ENCODE results near the gene ZNF688. TPM values are rescaled to one million over a fixed set of nuclear protein-coding genes. Genes with fewer than 3 reads are reported as not detected.

The ZNF688 gene
- total RNA-seq, 1 experiment from 2014 or later = 5.5 TPM

DNA sequence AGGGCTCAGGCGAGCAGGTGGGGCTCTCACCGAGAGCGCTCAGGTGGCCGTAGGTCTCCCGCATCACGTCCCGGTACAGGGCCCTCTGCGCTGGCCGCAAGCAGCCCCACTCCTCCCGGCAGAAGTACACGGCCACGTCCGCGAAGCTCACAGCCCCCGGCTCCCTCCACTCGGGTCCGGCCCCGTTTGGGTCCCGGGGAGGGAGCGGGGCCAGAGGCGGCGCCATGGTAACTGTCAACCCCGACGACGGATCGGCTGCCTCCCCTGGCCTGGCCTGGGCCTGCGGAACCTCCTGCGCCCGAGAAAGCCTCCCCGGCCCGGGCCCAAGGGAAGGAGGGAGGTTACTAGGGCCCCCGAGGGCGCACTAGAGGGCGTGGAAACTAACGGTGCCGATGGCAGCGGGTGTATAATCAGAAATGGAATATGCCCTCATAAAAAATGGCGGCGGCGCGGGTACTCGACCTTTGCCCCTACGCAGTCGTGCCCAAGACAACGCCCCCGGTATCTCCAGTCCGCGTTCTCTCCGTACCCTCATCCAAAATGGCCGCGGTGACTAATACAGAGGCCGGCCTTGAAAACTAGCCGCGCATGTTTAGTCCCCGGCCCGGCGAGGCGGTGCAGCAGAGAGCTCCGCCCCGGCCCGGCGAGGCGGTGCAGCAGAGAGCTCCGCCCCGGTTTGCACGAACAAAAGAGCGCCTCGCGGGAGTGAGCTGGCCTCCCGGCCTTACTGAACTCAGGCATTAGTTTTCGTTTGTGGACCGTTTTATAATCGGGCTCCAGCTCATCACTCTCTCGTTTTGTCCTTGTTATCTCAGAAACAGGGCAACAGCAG, 13.3 kb downstream of the ZNF688 start, which contains the start of gene ZNF764:
Gene ZNF764, minus strand, starts transcription at position 418 of the 832 bp plus-strand sequence. Its CDS starts 192 bp downstream, at position 226.
- H3K9me2 ChIP-seq (replicated peaks; ENCODE audit: low read length) = no peaks in the 10 kb centered on the region
- ATAC-seq = peak; percentile 95

DNA sequence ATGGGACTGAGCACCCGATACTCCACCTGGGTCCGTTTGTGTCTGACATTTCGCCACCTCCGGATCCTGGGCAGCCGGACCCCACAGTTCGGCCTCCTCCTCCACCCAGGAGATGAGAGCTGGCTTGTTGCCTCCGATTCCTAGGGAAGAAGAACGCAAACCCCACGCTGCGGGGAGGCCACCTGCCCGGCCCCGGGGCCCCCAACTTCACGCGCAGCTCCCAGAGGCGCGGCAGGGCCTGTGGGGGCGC, 13.9 kb downstream of the ZNF688 start:
- no TSS peak for BruUV-seq (replicated peaks)
- POLR2A ChIA-PET (ENCODE audit: unreplicated experiment) = interaction anchor here (0.7 to 1.4 kb wide), 3 partner anchors 8 to 374 kb away, joined by 3 read pairs; partner anchors contain the start of gene CORO1A
- ATAC-seq = no peak

More for the DNA sequence above, 13.3 kb downstream of the ZNF688 start, which contains the start of gene ZNF764:
- Histone ChIP-seq H3F3A (ENCODE audit: low read length, unreplicated experiment) (no peaks in the 10 kb centered on the region), H3K9me3 (ENCODE audit: low read length) (no peaks in the 10 kb centered on the region), H4K20me1 (ENCODE audit: low read length) (no peaks in the 10 kb centered on the region), H3K9ac (ENCODE audit: low read length) (peak within 1 kb of the TSS; percentile 95), H3K27ac (ENCODE audit: low read length) (peak within 1 kb of the TSS; percentile 78), H3K4me3 (ENCODE audit: low read length) (peak within 1 kb of the TSS; percentile 92), H3K4me1 (ENCODE audit: insufficient read depth, low read length) (peaks cover 3% of the 10 kb centered on the region; the same call in 1 of the 2 replicates), H3K27me3 (ENCODE audit: low read length) (no peaks in the 10 kb centered on the region), H3K36me3 (ENCODE audit: low read depth, low read length) (no peaks in the 10 kb centered on the region), H3K79me2 (ENCODE audit: low read length) (peaks cover 29% of the 10 kb centered on the region), H3K4me2 (ENCODE audit: low read length) (peak within 1 kb of the TSS; percentile 85), H2AFZ (ENCODE audit: low read length) (peak within 1 kb of the TSS; percentile 90)
- ChIA-PET POLR2A (ENCODE audit: unreplicated experiment) (interaction anchor here (0.5 to 1.4 kb wide), 10 partner anchors 9 to 1695 kb away, joined by 3 to 8 read pairs (median 4); partner anchors contain the start of genes CORO1A, SH2B1 and ZNF689), CTCF (interaction anchor here (0.7 to 1.4 kb wide), 4 partner anchors 19 to 128 kb away, joined by 3 to 6 read pairs (median 4); partner anchors contain the start of gene DCTPP1)
- TSS peak; percentile 44 for BruUV-seq (replicated peaks)
- TF ChIP-seq EZH2 (IDR thresholded peaks at IDR 0.05; ENCODE audit: low read length, unreplicated experiment) = no peak
- TF ChIP-seq, protein P1, sequence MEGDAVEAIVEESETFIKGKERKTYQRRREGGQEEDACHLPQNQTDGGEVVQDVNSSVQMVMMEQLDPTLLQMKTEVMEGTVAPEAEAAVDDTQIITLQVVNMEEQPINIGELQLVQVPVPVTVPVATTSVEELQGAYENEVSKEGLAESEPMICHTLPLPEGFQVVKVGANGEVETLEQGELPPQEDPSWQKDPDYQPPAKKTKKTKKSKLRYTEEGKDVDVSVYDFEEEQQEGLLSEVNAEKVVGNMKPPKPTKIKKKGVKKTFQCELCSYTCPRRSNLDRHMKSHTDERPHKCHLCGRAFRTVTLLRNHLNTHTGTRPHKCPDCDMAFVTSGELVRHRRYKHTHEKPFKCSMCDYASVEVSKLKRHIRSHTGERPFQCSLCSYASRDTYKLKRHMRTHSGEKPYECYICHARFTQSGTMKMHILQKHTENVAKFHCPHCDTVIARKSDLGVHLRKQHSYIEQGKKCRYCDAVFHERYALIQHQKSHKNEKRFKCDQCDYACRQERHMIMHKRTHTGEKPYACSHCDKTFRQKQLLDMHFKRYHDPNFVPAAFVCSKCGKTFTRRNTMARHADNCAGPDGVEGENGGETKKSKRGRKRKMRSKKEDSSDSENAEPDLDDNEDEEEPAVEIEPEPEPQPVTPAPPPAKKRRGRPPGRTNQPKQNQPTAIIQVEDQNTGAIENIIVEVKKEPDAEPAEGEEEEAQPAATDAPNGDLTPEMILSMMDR (conservative IDR thresholded peaks at IDR 0.05; ENCODE audit: low read depth, low read length) = no peak
- TF ChIP-seq EZH2phosphoT487 (IDR thresholded peaks at IDR 0.05; ENCODE audit: borderline replicate concordance, low read length) = no peak
- intact Hi-C loops (cut with micrococcal nuclease) = loop anchor here (1.0 kb wide), 2 partner anchors 23 to 27 kb away; partner anchors contain the start of gene ZNF785
- DNase-seq = peak; percentile 96

More for the DNA sequence above, 13.9 kb downstream of the ZNF688 start:
- Histone ChIP-seq H3F3A (ENCODE audit: low read length, unreplicated experiment) (no peaks in the 10 kb centered on the region), H3K9me2 (replicated peaks; ENCODE audit: low read length) (no peaks in the 10 kb centered on the region), H3K4me1 (ENCODE audit: insufficient read depth, low read length) (peaks cover 3% of the 10 kb centered on the region; the same call in 1 of the 2 replicates), H3K36me3 (ENCODE audit: low read depth, low read length) (no peaks in the 10 kb centered on the region), H3K79me2 (ENCODE audit: low read length) (peaks cover 29% of the 10 kb centered on the region), H3K4me2 (ENCODE audit: low read length) (peak overlapping the region; percentile 85), H3K27ac (ENCODE audit: low read length) (peak overlapping the region; percentile 78), H3K27me3 (ENCODE audit: low read length) (no peaks in the 10 kb centered on the region), H4K20me1 (ENCODE audit: low read length) (no peaks in the 10 kb centered on the region), H2AFZ (ENCODE audit: low read length) (peak overlapping the region; percentile 90), H3K4me3 (ENCODE audit: low read length) (peak overlapping the region; percentile 92), H3K9ac (ENCODE audit: low read length) (peak overlapping the region; percentile 95), H3K9me3 (ENCODE audit: low read length) (no peaks in the 10 kb centered on the region)
- no peak for DNase-seq
- CTCF ChIA-PET = interaction anchor here (1.4 kb wide), 1 partner anchor 41 kb away, joined by 6 read pairs; no protein-coding TSS in a partner anchor
- TF ChIP-seq EZH2 (IDR thresholded peaks at IDR 0.05; ENCODE audit: low read length, unreplicated experiment) (no peak), EZH2phosphoT487 (IDR thresholded peaks at IDR 0.05; ENCODE audit: borderline replicate concordance, low read length) (no peak)
- TF ChIP-seq, protein P1 (conservative IDR thresholded peaks at IDR 0.05; ENCODE audit: low read depth, low read length) = no peak
- intact Hi-C loops (cut with micrococcal nuclease) = no loop called here
